NCI-H748 (cell line): ENCODE results near the gene ESRRA.

Experiments
- DNase-seq: peaks from one replicate; lab custom pipeline; 2025; ENCODE audit not compliant: unreplicated experiment; lab: John Stamatoyannopoulos, UW

ESRRA gene

DNA sequence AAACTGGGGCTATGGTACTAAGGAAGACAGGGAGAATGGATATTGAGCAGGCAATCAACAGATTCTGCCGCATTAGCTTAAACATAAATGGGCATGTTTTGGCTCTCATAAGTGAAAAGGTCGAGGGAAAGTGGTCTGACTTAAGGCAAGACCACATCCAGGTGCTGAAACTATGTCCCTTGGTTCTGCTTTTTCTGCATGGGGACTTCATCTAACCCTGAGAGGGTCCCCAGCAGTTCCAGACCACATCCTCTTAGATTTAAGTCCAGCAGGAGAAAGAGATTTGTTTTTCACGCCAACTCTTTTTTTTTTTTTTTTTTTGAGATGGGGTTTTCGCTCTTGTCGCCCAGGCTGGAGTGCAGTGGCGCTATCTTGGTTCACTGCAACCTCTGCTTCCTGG lies 59.1 kb downstream of the ESRRA start:
- DNase-seq: no peak

DNA sequence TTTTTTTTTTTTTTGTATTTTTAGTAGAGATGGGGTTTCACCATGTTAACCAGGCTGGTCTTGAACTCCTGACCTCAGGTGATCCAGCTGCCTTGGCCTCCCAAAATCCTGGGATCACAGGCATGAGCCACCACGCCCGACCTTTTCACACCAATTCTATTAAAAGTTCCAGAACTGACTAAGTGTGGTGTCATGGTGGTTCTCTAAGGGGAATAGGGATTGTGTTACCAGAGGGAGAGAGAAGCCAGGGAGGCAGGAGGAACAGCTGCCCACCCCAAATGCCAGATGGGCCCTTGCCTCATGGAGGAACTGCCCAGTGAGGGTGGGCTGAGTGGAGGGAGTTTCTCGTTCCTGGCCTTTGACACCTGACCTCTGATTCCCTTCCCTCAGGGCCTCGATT lies 59.6 kb downstream of the ESRRA start:
- DNase-seq: no peak
